ENCODE measurements around the gene PCID2. TPM values are rescaled to one million over a fixed set of nuclear protein-coding genes. Genes with fewer than 3 reads are reported as not detected.
A peak's percentile ranks its signal among the peaks of the same experiment; 100 is the strongest.
"Not testable (repeated sequence)": the region's sequence is repeated elsewhere in the genome, so short reads cannot be mapped to it uniquely, and the experiment has no call there.

The PCID2 gene
- polyA plus RNA-seq (2013, experiment 1 of 2) = 32.8 TPM
- 32.5 TPM for polyA plus RNA-seq (2013, experiment 2 of 2)

- Histone ChIP-seq H3K79me1 (replicated peaks; ENCODE audit: low read length, poor library complexity, severe bottlenecking) (peaks cover 13% of the 10 kb centered on the region), H2AFZ (ENCODE audit: low read depth, low read length) (peak within 1 kb of the TSS; percentile 90), H4K8ac (ENCODE audit: low read length) (peak within 1 kb of the TSS; percentile 100), H3K27me3 (ENCODE audit: control insufficient read depth in 1 of 2, insufficient read depth in 1 of 2, low read length in 2 of 2) (no peaks in the 10 kb centered on the region), H3K14ac (ENCODE audit: low read length in 2 of 2) (peak within 1 kb of the TSS in 1 of 2 experiments; percentile 96), H2AK5ac (ENCODE audit: low read length, severe bottlenecking) (peak within 1 kb of the TSS; percentile 74), H4K91ac (ENCODE audit: low read length) (peak within 1 kb of the TSS; percentile 97), H3K4ac (ENCODE audit: low read depth in 1 of 2, low read length in 2 of 2) (peak within 1 kb of the TSS; percentile 99 to 100), H2BK120ac (ENCODE audit: low read depth, low read length) (peak within 1 kb of the TSS; percentile 97), H3K23ac (ENCODE audit: low read length in 2 of 2) (peak within 1 kb of the TSS; percentile 42 to 97), H3K4me1 (ENCODE audit: control insufficient read depth, insufficient read depth, low read depth, low read length) (peaks cover 8% of the 10 kb centered on the region), H3K36me3 (ENCODE audit: control insufficient read depth in 1 of 2, insufficient read depth in 2 of 2, low read depth in 1 of 2, low read length in 2 of 2) (peaks cover 15 to 41% of the 10 kb centered on the region in 2 experiments), H3K9me3 (ENCODE audit: control insufficient read depth, low read length) (no peaks in the 10 kb centered on the region), H2BK5ac (ENCODE audit: low read depth, low read length, poor library complexity, severe bottlenecking) (peak within 1 kb of the TSS; percentile 100), H3K18ac (ENCODE audit: low read depth in 1 of 2, low read length in 2 of 2) (peak within 1 kb of the TSS; percentile 96 to 98), H3K27ac (ENCODE audit: low read length, poor library complexity, severe bottlenecking) (peak within 1 kb of the TSS; percentile 95), H3K4me2 (ENCODE audit: low read length, poor library complexity, severe bottlenecking) (peak within 1 kb of the TSS; percentile 87), H2BK12ac (ENCODE audit: low read length in 2 of 2) (peak within 1 kb of the TSS; percentile 24 to 91), H3K4me3 (ENCODE audit: insufficient read depth in 1 of 2, low read depth in 1 of 2, low read length in 2 of 2) (peak within 1 kb of the TSS; percentile 95 to 98), H2BK15ac (ENCODE audit: low read depth, poor library complexity, severe bottlenecking) (peak within 1 kb of the TSS; percentile 100), H3K9ac (ENCODE audit: low read length) (peak within 1 kb of the TSS; percentile 98)
- peak; percentile 90 for DNase-seq
- 0% methylated on average over 81 of the region's 103 CpGs for WGBS
Measured at GRCh38 chr13:113208421-113209335, at the start of gene PCID2. TSS of gene PCID2 (minus strand) at chr13:113208669. CDS start at chr13:113208634, 35 bp downstream.

DNA sequence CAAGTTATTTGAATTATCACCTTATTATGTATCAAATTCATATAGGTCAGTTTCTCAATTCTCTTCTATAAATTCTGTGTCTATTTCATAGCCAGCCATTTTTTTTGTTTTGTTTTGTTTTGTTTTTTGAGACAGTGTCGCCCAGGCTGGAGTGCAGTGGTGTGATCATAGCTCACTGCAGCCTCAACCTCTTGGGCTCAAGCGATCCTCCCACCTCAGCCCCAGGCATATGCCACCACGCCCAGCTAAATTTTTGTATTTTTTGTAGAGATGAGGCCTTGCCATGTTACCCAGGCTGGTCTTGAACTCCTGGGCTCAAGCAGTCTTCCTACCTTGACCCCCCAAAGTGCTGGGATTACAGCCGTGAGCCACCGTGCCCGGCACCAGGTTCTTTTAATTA, 49.4 kb upstream of the PCID2 start:
- H3K27ac ChIP-seq (ENCODE audit: low read length, poor library complexity, severe bottlenecking); H4K8ac ChIP-seq (ENCODE audit: low read length); H2AFZ ChIP-seq (ENCODE audit: low read depth, low read length); H3K23ac ChIP-seq (ENCODE audit: low read length in 2 of 2); H3K4ac ChIP-seq (ENCODE audit: low read depth in 1 of 2, low read length in 2 of 2); H2BK5ac ChIP-seq (ENCODE audit: low read depth, low read length, poor library complexity, severe bottlenecking); H2AK5ac ChIP-seq (ENCODE audit: low read length, severe bottlenecking); H2BK12ac ChIP-seq (ENCODE audit: low read length in 2 of 2); H4K91ac ChIP-seq (ENCODE audit: low read length); H3K9me3 ChIP-seq (ENCODE audit: control insufficient read depth, low read length); H3K27me3 ChIP-seq (ENCODE audit: control insufficient read depth in 1 of 2, insufficient read depth in 1 of 2, low read length in 2 of 2); H3K18ac ChIP-seq (ENCODE audit: low read depth in 1 of 2, low read length in 2 of 2); H2BK15ac ChIP-seq (ENCODE audit: low read depth, poor library complexity, severe bottlenecking); H2BK120ac ChIP-seq (ENCODE audit: low read depth, low read length); H3K4me1 ChIP-seq (ENCODE audit: control insufficient read depth, insufficient read depth, low read depth, low read length); H3K4me2 ChIP-seq (ENCODE audit: low read length, poor library complexity, severe bottlenecking); H3K14ac ChIP-seq (ENCODE audit: low read length in 2 of 2); H3K4me3 ChIP-seq (ENCODE audit: insufficient read depth in 1 of 2, low read depth in 1 of 2, low read length in 2 of 2); H3K9ac ChIP-seq (ENCODE audit: low read length); DNase-seq: not testable (repeated sequence)
- Histone ChIP-seq H3K36me3 (ENCODE audit: control insufficient read depth in 1 of 2, insufficient read depth in 2 of 2, low read depth in 1 of 2, low read length in 2 of 2) (peaks cover 41 to 92% of the 10 kb centered on the region in 2 experiments), H3K79me1 (replicated peaks; ENCODE audit: low read length, poor library complexity, severe bottlenecking) (peaks cover 11% of the 10 kb centered on the region)
- WGBS = 100% methylated on average over 6 of the region's 6 CpGs

- no peak overlapping the region for H3K4me3 ChIP-seq (ENCODE audit: insufficient read depth in 1 of 2, low read depth in 1 of 2, low read length in 2 of 2)
- no peak overlapping the region for H3K14ac ChIP-seq (ENCODE audit: low read length in 2 of 2)
- no peak for DNase-seq
- 95% methylated on average over 11 of the region's 11 CpGs for whole genome bisulfite sequencing
- H4K8ac ChIP-seq (ENCODE audit: low read length) = no peak overlapping the region
- no peak overlapping the region for H2BK15ac ChIP-seq (ENCODE audit: low read depth, poor library complexity, severe bottlenecking)
- no peak overlapping the region for H4K91ac ChIP-seq (ENCODE audit: low read length)
- H3K4ac ChIP-seq (ENCODE audit: low read depth in 1 of 2, low read length in 2 of 2) = no peak overlapping the region
- H3K79me1 ChIP-seq (replicated peaks; ENCODE audit: low read length, poor library complexity, severe bottlenecking) = peaks cover 29% of the 10 kb centered on the region
- H3K4me1 ChIP-seq (ENCODE audit: control insufficient read depth, insufficient read depth, low read depth, low read length) = no peaks in the 10 kb centered on the region
- no peak overlapping the region for H3K18ac ChIP-seq (ENCODE audit: low read depth in 1 of 2, low read length in 2 of 2)
- no peak overlapping the region for H3K27ac ChIP-seq (ENCODE audit: low read length, poor library complexity, severe bottlenecking)
- H3K27me3 ChIP-seq (ENCODE audit: control insufficient read depth in 1 of 2, insufficient read depth in 1 of 2, low read length in 2 of 2) = no peaks in the 10 kb centered on the region
- H3K36me3 ChIP-seq (ENCODE audit: control insufficient read depth in 1 of 2, insufficient read depth in 2 of 2, low read depth in 1 of 2, low read length in 2 of 2) = peaks cover 57 to 100% of the 10 kb centered on the region in 2 experiments
- H2BK120ac ChIP-seq (ENCODE audit: low read depth, low read length) = no peak overlapping the region
- no peak overlapping the region for H2AFZ ChIP-seq (ENCODE audit: low read depth, low read length)
- H3K9me3 ChIP-seq (ENCODE audit: control insufficient read depth, low read length) = no peaks in the 10 kb centered on the region
- no peak overlapping the region for H3K4me2 ChIP-seq (ENCODE audit: low read length, poor library complexity, severe bottlenecking)
- no peak overlapping the region for H2BK12ac ChIP-seq (ENCODE audit: low read length in 2 of 2)
- no peak overlapping the region for H2BK5ac ChIP-seq (ENCODE audit: low read depth, low read length, poor library complexity, severe bottlenecking)
- no peak overlapping the region for H2AK5ac ChIP-seq (ENCODE audit: low read length, severe bottlenecking)
- no peak overlapping the region for H3K23ac ChIP-seq (ENCODE audit: low read length in 2 of 2)
- no peak overlapping the region for H3K9ac ChIP-seq (ENCODE audit: low read length)
Measured at GRCh38 chr13:113252516-113253095, 44.1 kb upstream of the PCID2 start.

Data from mesenchymal stem cell (in vitro differentiated cells and primary cell).